Activated B cell treated with CpG ODN at 0.5 μM for 24 hours (primary cell): ENCODE data around the gene NOX5. TPM values are rescaled to one million over a fixed set of nuclear protein-coding genes. Genes with fewer than 3 reads are reported as not detected.

ENCODE experiments used
- ATAC-seq: fragments of 200-7000 bp; cut with Tn5 transposase; one replicate; pipeline ENCODE4 v1.10.0; 2021; ENCODE audit warnings: low read depth, mild to moderate bottlenecking, moderate library complexity
- CTCF ChIA-PET: fragments of 350-600 bp; sonication (Branson Sonifier 250); formaldehyde crosslinking; loops from one replicate; lab custom pipeline; 2021; ENCODE audit warnings: antibody characterized with exemption; lab: Charles Lee
- POLR2A ChIA-PET: fragments of 350-600 bp; sonication (Branson Sonifier 250); formaldehyde crosslinking; loops from one replicate; lab custom pipeline; 2021; ENCODE audit warnings: antibody characterized with exemption; lab: Charles Lee
- DNase-seq: peaks from one replicate; pipeline ENCODE4 v3.0.0; 2022
- H3K27ac Mint-ChIP-seq: one replicate; pipeline ENCODE4 v1.8.0; 2020; ENCODE audit warnings: mixed read lengths
- H3K27me3 Mint-ChIP-seq: one replicate; pipeline ENCODE4 v1.8.0; 2021; ENCODE audit warnings: mixed read lengths
- H3K36me3 Mint-ChIP-seq: one replicate; pipeline ENCODE4 v1.8.0; 2021; ENCODE audit warnings: low read depth, mixed read lengths
- H3K4me1 Mint-ChIP-seq: one replicate; pipeline ENCODE4 v1.8.0; 2021; ENCODE audit warnings: mixed read lengths
- H3K4me3 Mint-ChIP-seq: one replicate; pipeline ENCODE4 v1.8.0; 2020; ENCODE audit warnings: mild to moderate bottlenecking, mixed read lengths
- H3K9me3 Mint-ChIP-seq: one replicate; pipeline ENCODE4 v1.8.0; 2020; ENCODE audit warnings: mixed read lengths
- intact Hi-C: fragments of 100-400 bp; cut with micrococcal nuclease; formaldehyde crosslinking; loops from one replicate; pipeline ENCODE4 v1.15.1; 2024
- total RNA-seq: library from RNA; stranded (reverse); gene quantifications from 2 replicates; pipeline ENCODE4 v1.2.3, GENCODE V29; 2022
- TF ChIP-seq, protein P1 (sequence below): fragments of 200-600 bp; IDR thresholded peaks from one replicate; pipeline ENCODE4 v1.8.0; 2022; ENCODE audit warnings: antibody characterized with exemption, mild to moderate bottlenecking

The NOX5 gene
- total RNA-seq, 1 donor from 2014 or later: 0.09 TPM

DNA sequence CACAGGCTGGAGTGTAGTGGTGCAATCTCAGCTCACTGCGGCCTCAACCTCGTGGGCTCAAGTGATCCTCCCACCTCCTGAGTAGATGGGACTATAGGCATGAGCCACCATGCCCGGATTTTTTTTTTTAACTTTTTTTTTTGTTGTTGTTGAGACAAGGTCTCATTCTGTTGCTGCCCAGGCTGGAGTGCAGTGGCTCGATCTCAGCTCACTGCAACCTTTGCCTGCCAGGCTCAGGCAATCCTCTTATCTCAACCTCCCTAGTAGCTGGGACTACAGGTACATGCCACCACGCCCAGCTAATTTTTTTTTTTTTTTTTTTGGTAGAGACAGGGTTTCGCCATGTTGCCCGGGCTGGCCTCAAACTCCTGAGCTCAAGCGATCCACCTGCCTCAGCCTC is 64.1 kb downstream of the NOX5 start:
- CTCF ChIA-PET: no interaction called here
- peaks cover 29% of the 10 kb centered on the region for H3K27me3 Mint-ChIP-seq

DNA sequence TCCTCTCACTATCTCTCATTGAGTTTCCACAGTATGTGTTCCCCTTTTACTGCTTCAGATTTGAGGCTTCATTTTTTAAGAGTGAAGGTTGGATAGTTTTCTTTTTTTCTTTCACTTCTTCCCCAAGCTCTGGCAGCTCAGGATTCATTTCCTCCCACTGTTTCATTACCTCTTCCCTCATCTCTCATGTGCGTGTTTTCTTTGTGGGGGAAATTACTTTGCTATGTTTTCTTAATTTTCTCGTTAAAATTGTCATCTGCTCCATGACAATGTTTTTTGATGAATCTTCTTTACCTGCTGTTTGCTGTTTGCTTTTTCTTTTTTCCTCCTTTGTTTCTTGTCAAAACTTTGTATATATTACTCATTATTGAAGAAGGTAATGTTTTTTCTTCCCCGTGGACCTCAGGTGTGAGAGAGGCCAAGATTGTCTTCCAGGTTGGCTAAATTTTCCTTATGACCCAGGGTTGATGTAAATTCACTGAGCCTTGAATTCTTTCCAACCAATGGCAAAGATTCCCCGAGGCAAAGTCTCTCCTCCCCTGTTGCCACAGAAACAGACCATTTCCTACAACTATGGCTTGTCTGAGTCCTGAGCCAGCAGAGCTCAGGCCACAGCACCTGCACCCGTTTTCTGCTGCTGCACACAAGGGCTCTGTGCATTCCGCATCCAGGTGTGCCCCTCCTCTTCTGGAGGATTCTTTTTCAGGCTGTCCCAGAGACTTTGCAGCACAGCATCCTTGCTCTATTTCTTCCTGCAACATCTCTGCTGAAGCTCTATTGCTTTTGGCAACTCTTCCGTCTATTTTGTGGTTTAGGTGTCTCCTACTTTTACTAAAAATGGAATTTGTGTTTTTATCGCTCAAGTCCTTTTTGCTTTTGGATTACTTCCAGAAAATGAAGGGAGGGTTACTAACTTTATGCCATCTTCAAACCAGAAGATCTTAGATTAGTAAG is 66.1 kb downstream of the NOX5 start:
- ChIA-PET POLR2A (no interaction called here), CTCF (no interaction called here)
- no peaks in the 10 kb centered on the region for H3K36me3 Mint-ChIP-seq
- no peak overlapping the region for H3K4me3 Mint-ChIP-seq
- TF ChIP-seq, protein P1, sequence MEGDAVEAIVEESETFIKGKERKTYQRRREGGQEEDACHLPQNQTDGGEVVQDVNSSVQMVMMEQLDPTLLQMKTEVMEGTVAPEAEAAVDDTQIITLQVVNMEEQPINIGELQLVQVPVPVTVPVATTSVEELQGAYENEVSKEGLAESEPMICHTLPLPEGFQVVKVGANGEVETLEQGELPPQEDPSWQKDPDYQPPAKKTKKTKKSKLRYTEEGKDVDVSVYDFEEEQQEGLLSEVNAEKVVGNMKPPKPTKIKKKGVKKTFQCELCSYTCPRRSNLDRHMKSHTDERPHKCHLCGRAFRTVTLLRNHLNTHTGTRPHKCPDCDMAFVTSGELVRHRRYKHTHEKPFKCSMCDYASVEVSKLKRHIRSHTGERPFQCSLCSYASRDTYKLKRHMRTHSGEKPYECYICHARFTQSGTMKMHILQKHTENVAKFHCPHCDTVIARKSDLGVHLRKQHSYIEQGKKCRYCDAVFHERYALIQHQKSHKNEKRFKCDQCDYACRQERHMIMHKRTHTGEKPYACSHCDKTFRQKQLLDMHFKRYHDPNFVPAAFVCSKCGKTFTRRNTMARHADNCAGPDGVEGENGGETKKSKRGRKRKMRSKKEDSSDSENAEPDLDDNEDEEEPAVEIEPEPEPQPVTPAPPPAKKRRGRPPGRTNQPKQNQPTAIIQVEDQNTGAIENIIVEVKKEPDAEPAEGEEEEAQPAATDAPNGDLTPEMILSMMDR: no peak
- peaks cover 20% of the 10 kb centered on the region for H3K27me3 Mint-ChIP-seq
- H3K4me1 Mint-ChIP-seq: no peaks in the 10 kb centered on the region
- intact Hi-C loops: no loop called here
- ATAC-seq (no peak), DNase-seq (no peak)
- H3K9me3 Mint-ChIP-seq: no peaks in the 10 kb centered on the region
- H3K27ac Mint-ChIP-seq: no peak overlapping the region

More for the DNA sequence above, 64.1 kb downstream of the NOX5 start:
- no peak for ATAC-seq
- no peak overlapping the region for H3K4me3 Mint-ChIP-seq
- no peaks in the 10 kb centered on the region for H3K36me3 Mint-ChIP-seq
- TF ChIP-seq, protein P1: no peak
- intact Hi-C loops: no loop called here
- POLR2A ChIA-PET: no interaction called here
- H3K4me1 Mint-ChIP-seq: peaks cover 3% of the 10 kb centered on the region
- no peaks in the 10 kb centered on the region for H3K9me3 Mint-ChIP-seq
- DNase-seq: no peak
- no peak overlapping the region for H3K27ac Mint-ChIP-seq

DNA sequence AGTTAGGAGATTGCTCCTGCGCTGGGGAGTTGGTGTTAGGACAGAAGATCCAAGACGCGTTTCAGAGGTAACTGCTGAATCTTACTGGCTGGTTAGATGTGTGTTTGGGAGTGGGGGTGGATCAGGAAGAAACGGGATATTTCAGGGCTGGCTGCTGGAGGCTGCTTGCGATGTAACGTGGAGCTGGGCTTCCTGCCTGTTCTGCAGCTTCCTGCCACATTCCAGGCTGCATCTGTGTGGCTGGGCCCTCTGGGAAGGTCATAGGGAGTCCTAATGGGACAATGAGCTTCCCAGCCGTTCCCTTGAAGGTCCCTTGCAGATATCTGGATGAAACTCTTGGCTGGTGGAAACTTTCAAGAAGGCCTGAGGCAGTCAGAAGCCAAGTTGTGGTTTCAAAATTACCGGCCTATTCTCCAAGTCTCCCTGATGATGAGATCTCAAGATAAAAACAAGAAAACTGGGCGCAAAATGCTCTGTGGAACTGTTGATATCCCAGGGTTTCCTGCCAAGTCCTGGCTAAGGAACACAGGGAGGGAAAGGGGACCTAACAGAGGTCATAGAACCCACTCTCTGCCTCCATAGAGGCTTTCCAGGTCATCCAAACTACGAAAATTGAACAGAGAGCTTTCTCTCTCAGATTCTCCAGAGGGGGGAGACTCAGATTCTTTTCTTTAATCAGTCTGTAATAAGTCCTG is 67.0 kb downstream of the NOX5 start:
- DNase-seq (no peak), ATAC-seq (no peak)
- Mint-ChIP-seq H3K4me1 (no peaks in the 10 kb centered on the region), H3K27ac (no peak overlapping the region), H3K27me3 (peaks cover 19% of the 10 kb centered on the region), H3K4me3 (no peak overlapping the region), H3K36me3 (no peaks in the 10 kb centered on the region), H3K9me3 (no peaks in the 10 kb centered on the region)
- TF ChIP-seq, protein P1: no peak
- intact Hi-C loops: no loop called here
- CTCF ChIA-PET: no interaction called here
- POLR2A ChIA-PET: no interaction called here

DNA sequence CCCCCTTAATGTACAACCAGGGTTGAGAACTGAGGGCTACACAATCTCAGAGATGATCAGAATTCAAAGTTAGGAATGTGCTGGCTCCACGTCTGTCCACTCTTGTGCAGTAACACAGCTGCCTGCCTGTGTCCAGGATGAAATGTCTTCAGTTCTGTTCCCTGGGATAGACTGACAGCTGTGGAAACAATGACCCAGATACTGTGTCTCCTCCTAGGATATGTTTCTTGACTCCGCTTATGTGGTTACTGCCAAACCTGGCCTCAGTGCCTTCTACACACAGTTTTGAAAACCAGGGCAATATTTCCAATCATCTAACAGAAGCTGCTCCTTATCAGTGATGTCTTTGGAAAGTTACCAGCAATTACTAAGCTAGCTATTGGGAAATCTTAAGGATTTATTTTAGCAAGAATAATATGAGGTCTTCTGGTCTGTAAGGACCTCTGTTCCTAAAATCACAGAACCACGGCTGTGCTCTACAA is 67.6 kb downstream of the NOX5 start:
- ChIA-PET CTCF (no interaction called here), POLR2A (no interaction called here)
- Mint-ChIP-seq H3K4me3 (no peak overlapping the region), H3K4me1 (no peaks in the 10 kb centered on the region), H3K36me3 (no peaks in the 10 kb centered on the region), H3K27me3 (peaks cover 23% of the 10 kb centered on the region), H3K27ac (no peak overlapping the region), H3K9me3 (no peaks in the 10 kb centered on the region)
- DNase-seq: no peak
- intact Hi-C loops: no loop called here
- no peak for ATAC-seq
- TF ChIP-seq, protein P1: no peak

DNA sequence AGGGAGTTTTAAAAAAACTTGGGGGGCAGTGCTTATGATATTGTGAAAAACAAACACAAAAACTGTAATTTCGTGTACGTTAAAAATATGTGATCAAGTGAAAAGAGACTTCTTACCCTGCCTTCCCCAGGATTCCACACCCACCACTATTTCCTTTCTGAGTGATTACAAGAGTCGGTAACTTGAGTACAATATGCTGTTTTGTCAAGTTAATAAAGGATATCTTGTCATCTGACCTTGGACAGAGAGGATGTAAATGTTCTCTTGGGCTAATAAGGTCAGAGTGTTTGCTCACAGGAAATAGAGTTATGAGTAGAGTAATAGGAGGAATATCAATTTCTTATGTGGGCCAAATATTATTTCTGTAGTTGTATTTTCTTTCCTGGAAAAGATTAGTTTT is 68.1 kb downstream of the NOX5 start:
- Mint-ChIP-seq H3K9me3 (no peaks in the 10 kb centered on the region), H3K27ac (no peak overlapping the region), H3K4me1 (no peaks in the 10 kb centered on the region), H3K36me3 (no peaks in the 10 kb centered on the region), H3K4me3 (no peak overlapping the region), H3K27me3 (peaks cover 26% of the 10 kb centered on the region)
- DNase-seq: no peak
- CTCF ChIA-PET: no interaction called here
- TF ChIP-seq, protein P1: no peak
- intact Hi-C loops: no loop called here
- POLR2A ChIA-PET: no interaction called here
- no peak for ATAC-seq
